ENCODE measurements around the gene MINDY3. TPM values are rescaled to one million over a fixed set of nuclear protein-coding genes. Genes with fewer than 3 reads are reported as not detected.

MINDY3 gene
- total RNA-seq, 1 experiment from 2014 or later, result 14.9 TPM

GRCh38 chr10:15742836-15743235 lies 117.5 kb downstream of the MINDY3 start:
- H4K91ac ChIP-seq (ENCODE audit: insufficient read length, low read depth, low read length), result no peak overlapping the region
- H2AFZ ChIP-seq (ENCODE audit: low read length), result no peak overlapping the region
- no peak overlapping the region for H2BK20ac ChIP-seq (ENCODE audit: low read depth, low read length, poor library complexity, severe bottlenecking)
- H3K79me2 ChIP-seq (ENCODE audit: insufficient read depth, low read length), result no peaks in the 10 kb centered on the region
- Mint-ChIP-seq H3K27me3 (ENCODE audit: low read depth) (peaks cover 8% of the 10 kb centered on the region), H3K27ac (no peak overlapping the region), H3K36me3 (ENCODE audit: insufficient read depth in 1 of 3, low read depth in 3 of 3) (no peaks in the 10 kb centered on the region), H3K4me3 (no peak overlapping the region), H3K9me3 (no peaks in the 10 kb centered on the region), H3K4me1 (peaks cover 7 to 11% of the 10 kb centered on the region in 2 experiments; a peak in 3 of 4 replicates)
- no peak overlapping the region for H2BK15ac ChIP-seq (ENCODE audit: low read depth, low read length)
- H3K4ac ChIP-seq (ENCODE audit: low read depth, low read length), result no peak overlapping the region
- no peak overlapping the region for H3K23ac ChIP-seq (ENCODE audit: insufficient read length, low read depth, low read length)
- H3K18ac ChIP-seq (ENCODE audit: insufficient read length, low read depth, low read length), result no peak overlapping the region
- H2AK5ac ChIP-seq (ENCODE audit: insufficient read length, low read length), result no peak overlapping the region
- H4K8ac ChIP-seq (replicated peaks; ENCODE audit: insufficient read length, low read depth, low read length), result no peak overlapping the region
- H3K27ac ChIP-seq (ENCODE audit: insufficient read length, low read depth, low read length), result no peak overlapping the region
- H3K14ac ChIP-seq (ENCODE audit: insufficient read depth, low read length), result no peak overlapping the region
- H3K79me1 ChIP-seq (ENCODE audit: insufficient read depth, low read depth, low read length, poor library complexity, severe bottlenecking), result no peaks in the 10 kb centered on the region
- H3K9ac ChIP-seq (ENCODE audit: extremely low read depth, insufficient read length, low read length), result no peak overlapping the region
- H3K4me2 ChIP-seq (ENCODE audit: insufficient read depth, insufficient read length, low read length), result no peak overlapping the region
- H2BK5ac ChIP-seq (ENCODE audit: insufficient read length, low read length), result no peak overlapping the region
- no peak overlapping the region for H2BK12ac ChIP-seq (ENCODE audit: insufficient read length, low read depth, low read length)
- no peaks in the 10 kb centered on the region for H3K23me2 ChIP-seq (ENCODE audit: insufficient read length, low read depth, low read length, poor library complexity, severe bottlenecking)
- H4K20me1 ChIP-seq (ENCODE audit: control insufficient read depth, insufficient read depth, insufficient read length), result no peaks in the 10 kb centered on the region
- TF ChIP-seq CTCF (conservative IDR thresholded peaks at IDR 0.05), result no peak
- H2BK120ac ChIP-seq (ENCODE audit: low read depth, low read length, poor library complexity, severe bottlenecking), result no peak overlapping the region
- H3K56ac ChIP-seq (ENCODE audit: insufficient read length, low read depth, low read length), result no peak overlapping the region
- DNase-seq, result no peak
- H4K5ac ChIP-seq (ENCODE audit: insufficient read length, low read depth, low read length), result no peak overlapping the region
- no peaks in the 10 kb centered on the region for H3K9me3 ChIP-seq (ENCODE audit: control insufficient read depth, low read depth, low read length)
- WGBS (ENCODE audit: extremely low coverage, insufficient read length, low lambda C conversion rate), result no CpG with 5 or more reads among the region's 3 CpGs
- H3K27me3 ChIP-seq (ENCODE audit: insufficient read depth, low read length), result no peaks in the 10 kb centered on the region
- H3K4me1 ChIP-seq (ENCODE audit: insufficient read depth, low read length), result no peaks in the 10 kb centered on the region
- no peak overlapping the region for H3T11ph ChIP-seq (ENCODE audit: low read length)
